Femur (tissue), 1 donor: ENCODE data around the gene ITM2C.

ENCODE experiments used
- DNase-seq: peaks from one replicate; pipeline ENCODE4 v3.0.0-alpha.2; 2017

The ITM2C gene

DNA sequence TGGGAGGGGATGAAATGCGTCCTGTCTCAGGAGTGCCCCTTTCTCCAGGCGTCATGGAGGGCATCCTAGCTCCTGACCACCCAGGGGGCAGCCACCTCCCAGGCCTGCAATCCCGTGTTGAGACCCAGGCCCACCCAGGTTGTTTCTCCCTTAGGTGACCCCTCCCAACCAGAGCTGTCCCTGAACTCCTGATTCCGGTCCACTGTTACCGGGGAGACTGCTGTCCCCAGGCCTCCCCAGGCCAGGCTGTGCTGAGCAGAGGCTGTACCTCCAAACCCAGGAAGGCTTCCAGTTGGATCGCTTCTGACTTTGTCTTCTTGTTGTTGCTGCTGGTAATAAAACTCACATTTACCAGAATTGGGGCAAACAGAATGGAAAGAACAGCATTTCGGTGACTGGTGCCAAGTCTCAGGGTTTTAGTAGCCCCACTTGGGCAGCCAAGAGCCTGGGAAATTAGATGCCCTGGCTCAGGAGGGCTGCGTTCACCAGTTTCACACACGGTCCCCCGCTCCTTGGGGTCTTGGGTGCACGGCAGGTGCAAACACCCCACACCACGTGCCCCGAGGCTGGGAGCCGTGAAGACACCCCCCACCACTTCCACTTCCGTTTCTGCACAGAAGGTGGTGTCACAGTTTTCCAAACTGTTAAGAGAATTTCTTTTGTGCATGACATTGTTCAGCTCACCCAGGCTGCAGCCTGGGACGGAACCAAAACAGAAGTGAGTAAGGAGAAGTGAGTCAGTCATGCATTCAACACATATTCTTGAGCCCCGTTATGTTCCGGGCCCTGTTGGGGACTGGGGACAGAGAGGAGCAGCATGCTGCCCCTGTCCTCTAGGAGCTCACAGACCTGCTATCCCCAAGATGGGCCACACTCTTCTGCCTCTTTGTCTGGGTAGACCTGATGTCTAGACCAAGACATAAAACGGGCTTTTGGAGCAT lies 29.4 kb downstream of the ITM2C start:
- DNase-seq, result peak; percentile 22

DNA sequence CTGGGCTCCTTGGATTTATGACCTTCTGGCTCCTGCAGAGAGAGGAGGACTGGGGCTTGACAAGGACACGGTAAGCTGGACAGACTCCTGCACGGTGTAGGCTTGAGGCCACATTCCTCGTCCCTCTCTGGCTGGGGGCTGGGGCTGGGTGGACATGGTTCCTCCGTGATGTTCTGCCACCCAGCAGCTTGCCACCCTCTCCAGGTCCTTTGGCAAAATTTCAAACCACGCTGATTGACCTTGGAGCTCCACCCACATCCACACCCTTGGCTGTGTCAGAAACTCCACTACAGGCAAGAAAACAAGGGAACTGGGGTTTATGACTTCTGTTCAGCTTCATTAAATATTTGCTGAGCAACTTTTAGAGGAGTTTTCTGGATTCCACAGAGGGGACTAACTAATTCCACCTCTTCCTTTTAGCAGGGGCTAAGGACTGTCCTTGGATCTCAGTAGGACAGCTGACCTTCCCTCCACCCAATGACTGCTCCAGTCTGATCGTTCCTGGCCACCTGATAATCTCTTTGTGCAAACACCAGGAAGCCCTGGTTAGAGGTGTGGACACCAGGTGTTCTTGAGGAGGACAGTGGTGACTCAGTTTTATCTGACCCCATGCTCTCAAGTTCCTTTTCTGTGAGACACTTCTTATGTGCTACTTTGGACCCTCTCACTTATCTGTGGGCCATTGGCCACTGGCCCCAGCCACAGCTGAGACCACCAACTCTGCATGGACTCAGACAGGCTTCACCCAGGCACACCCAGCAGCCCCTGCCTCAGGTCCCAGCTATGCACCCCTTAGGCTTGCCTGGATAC lies 31.0 kb downstream of the ITM2C start:
- peak; percentile 4 for DNase-seq

DNA sequence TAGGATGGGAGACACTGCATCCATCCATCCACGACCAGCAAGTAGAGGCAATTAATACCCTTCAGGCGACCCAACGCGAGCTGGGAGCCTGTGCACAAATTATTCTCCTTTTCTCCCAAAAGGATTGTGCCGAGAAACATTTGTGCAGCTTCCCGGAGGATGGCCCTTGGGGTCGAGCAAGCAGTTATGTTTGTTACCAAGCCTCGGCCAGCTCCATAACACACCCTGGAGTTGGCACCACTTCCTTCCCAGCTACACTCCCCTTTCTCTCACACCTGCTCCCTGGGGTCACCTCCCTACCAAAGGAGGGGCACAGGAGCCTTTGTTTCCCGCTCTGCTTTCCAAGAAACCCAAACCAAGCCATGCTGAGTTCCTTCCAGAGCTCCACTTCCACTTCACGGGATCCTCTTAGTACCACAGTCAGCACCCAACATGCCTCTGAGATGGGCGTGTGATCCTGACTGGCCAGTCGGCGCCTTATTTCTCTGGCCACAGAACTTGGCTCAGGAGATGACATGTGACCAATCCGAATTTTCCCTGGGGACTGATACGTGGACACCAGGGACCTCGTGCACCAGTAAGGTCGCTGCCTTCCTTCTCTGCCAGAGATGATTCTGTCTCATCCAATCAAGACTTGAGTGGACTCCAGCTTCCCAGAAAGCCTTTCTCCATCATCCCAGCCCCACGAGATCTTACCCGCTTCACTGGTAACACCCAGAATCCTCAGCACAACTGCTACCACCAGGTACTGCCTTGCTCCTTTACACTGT lies 31.8 kb downstream of the ITM2C start:
- DNase-seq, result peak; percentile 7

DNA sequence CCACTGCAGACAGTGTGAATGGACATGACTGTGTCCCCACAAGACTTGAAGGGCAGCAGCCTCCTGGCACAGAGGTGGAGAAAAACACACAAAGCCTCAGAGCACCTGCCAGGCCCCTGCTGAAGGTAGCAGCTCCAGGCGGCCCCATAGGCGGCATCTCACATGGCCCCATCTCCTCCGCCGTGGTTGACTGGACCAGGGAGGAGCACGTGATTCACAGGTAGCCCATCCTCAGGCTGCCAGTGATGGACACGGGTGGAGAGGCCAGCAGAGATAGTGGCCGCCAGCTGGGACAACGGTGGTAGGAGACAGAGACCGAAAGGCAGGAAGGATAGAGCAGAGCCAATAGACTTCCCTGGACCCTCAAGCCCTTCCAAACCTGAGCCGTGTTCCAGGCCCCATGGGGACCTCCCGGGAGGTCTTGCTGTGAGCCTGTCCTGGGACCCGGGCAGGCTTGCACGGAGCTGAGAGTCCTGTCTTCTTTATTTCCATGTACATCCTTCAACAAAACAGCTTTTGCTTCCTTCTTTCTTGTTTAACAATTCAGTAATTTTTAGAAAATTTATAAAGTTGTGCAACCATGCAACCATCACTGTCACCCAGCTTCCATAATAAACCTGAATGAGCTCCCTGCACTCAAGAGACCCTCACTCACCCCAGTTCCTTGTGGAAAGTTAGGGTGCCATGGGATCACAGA lies 33.4 kb downstream of the ITM2C start:
- no peak for DNase-seq

DNA sequence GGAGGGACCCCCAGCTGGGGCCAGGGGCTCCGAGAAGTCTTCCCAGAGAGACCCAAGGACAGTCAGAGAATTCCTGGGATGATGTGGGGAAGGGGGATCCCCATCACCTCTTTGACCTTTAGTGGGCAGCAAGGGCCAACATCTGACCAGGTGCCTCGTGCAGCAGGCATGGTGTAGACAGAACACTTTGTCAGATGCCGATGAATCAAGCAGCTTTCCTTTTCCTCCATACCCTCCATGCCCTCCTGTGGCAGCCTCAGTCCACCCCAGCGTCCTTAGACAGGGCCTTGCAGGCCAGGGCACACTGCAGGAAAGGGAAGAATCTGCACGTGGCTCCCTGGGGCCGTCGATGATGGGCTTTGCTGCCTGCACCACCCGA lies 34.0 kb downstream of the ITM2C start:
- peak; percentile 9 for DNase-seq

DNA sequence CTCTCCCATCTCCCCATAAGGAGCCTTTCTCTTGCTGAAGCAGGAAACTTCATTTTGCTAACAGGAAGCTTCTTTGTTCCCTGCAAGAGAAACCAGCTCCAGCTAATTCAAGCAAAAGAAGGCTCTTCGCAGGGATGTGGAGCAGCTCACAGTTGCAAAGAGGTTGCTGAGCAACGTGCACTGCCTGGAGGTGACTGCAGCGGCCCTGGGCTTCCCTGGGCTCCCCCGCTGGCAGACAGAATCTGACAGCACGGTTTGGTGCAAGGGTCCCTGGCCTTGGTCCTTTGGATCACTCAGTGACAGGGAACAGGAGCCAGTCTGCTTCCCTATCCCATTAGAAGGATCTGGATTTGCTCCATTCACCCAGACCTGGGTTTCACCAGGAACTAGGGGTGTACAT lies 34.5 kb downstream of the ITM2C start:
- DNase-seq, result peak; percentile 9

DNA sequence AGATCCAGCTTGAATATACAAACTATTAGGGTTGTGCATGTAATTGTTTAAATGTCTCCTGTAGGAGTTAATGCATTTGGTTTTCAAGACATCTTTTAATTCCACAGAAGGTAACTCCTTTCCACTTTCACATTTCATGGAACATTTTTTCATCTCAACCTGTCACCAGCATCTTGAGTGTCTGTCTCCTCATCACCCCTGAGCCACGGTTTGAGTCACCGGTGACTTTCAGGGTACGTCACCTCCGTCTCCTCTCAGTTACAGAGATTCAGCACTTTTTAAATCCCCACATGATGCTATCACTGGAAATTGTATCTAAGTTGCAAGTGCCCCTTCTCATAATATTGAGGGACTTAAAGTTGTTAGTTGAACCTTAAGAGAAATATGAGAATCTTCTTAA lies 35.0 kb downstream of the ITM2C start:
- DNase-seq, result no peak

DNA sequence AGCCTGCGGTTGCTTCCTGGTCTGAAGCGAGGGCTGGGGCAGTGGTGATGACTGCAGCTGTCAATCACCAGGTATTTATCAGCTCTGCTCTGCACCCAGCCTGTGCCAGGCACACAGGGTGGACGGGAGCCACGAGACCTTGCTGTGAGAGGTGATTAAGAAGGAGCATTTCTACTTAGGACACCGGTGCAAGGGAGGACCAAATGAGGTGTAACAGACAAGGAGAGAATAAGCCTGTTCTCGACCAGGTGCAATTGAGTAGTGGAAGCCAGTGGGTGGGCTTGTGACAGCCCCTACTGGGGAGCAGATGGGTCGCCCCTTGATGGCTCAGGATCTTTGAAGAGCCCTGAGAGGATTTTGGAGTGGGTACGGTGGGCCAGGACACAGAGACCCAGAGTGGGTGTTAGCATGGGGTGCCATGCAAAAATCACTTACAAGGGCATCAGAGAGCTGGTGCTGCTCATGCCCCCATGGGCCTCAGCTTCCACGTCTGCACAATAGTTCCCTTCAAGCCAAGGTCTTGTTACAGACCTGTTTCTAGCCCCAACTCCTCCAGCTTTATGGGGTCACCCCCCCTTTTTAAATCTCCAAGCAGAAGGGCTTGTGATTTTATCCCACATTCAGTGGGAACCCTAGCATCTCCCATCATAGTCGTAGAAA lies 35.7 kb downstream of the ITM2C start:
- DNase-seq, result peak; percentile 6

DNA sequence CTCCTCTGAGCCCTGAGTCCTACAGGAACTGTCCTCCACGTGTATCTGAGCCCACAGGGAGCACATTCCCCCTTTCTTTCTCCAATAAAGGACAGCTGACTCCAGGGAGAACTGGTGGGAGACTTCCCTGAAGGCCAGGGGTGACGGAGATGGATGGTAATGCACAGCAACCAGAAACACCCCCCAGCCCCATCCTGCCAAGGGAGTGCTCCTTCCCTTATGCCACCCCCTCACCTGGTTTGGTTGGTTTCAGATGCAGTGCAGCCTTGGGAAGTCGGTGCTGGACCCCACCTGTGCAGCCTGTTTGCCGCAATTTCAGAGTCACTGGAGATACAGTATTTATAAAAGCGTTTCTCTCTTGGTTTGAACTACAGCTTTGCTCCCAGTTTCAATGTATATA lies 36.3 kb downstream of the ITM2C start:
- no peak for DNase-seq

DNA sequence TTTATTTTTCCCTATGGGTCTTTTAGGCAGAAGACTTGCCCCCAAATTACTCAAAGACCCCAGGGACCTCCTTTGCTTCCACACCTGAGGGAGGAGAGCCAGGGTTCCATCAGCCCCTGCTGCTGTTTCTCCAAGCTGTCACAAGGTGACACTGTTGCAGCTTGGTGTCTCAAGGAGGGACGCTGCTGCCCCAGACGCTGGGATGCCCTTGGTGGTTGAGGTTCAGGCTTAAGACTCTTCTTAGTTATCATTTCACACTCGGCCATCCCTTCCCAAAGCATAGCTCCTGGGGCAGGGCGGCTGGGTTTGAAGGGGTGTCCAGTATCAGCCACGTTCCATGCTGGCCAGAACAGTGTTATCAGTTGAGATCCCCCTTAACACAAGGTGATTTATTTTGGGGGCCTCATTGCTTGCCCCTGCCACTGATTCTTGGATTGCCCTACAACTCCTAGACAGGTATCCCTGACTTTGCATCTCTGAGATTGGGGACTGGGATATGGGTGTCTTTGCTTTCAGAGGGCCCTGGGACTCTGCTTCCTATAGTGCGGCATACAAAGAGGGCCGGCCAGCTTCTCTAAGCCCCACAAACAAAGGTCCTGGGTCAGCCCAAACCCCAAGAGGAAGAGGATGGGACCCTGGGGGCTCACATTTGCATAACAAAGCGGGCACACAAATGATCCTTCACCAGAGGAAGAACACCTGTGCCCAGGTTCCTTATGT lies 37.6 kb downstream of the ITM2C start:
- DNase-seq, result peak; percentile 46

DNA sequence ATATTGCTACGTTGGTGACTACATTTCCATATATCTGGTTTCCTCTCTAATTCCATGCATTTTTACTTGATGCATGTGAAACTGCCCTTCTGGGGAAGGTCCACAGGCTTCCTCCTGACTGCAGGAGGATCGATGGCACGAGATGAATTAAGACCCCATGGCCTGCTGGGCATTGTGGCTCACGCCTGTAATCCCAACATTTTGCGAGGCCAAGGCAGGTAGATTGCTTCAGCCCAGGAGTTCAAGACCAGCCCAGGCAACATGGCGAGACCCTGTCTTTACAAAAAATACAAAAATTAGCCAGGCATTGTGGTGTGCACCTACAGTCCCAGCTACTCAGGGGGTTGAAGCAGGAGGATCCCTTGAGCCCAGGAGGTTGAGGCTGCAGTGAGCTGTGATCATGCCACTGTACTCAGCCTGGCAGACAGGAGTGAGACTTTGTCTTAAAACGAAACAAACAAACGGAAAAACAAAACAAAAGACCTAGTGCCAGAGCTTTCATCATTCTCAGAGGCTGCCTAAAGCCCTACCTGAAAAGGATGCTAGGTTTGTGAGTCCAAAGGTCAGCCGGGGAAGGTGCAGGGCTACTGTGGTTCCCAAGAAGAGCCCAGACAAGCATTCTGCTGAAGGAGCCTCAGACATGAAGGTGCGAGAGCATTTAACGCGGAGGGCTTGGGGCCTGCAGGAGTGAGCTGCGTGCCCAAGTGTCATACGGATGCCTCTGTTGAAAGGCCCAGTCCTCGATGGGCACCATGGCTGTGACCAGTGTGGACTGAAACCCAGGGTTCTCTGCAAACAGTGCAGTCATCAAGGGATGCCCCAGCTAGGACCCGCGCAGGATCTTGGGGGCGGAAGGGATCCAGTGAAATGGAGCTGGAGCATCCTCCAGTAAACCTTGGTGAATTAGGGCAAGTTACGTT lies 38.7 kb downstream of the ITM2C start:
- peak; percentile 4 for DNase-seq

DNA sequence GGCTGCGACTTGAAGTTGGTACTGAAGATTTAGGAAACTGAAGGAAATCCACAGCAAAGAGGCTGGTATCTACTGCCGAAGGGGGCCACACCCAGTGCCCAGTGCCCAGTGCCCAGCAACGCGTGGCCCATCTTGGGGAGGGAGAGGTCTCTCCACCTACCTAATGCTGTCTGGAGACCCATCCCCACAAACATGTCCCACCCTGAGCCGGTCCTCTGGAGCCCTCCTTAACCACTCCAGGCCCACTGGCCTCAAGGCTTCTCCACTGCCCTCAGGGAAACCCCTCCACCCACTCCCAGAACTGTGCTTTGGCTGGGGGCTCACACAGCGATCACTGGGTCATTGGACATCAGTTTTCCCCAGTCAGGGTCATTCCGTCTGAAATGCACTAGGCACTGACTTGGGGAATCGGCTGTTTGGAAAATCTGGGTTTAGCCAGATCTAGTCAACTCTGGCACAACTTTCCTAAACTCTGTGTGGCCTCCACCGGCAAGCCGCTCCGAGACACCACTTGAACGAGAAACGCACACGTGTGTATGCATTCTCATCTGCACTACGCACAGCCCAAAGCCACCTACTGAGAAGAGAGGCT lies 40.2 kb downstream of the ITM2C start:
- peak; percentile 7 for DNase-seq

DNA sequence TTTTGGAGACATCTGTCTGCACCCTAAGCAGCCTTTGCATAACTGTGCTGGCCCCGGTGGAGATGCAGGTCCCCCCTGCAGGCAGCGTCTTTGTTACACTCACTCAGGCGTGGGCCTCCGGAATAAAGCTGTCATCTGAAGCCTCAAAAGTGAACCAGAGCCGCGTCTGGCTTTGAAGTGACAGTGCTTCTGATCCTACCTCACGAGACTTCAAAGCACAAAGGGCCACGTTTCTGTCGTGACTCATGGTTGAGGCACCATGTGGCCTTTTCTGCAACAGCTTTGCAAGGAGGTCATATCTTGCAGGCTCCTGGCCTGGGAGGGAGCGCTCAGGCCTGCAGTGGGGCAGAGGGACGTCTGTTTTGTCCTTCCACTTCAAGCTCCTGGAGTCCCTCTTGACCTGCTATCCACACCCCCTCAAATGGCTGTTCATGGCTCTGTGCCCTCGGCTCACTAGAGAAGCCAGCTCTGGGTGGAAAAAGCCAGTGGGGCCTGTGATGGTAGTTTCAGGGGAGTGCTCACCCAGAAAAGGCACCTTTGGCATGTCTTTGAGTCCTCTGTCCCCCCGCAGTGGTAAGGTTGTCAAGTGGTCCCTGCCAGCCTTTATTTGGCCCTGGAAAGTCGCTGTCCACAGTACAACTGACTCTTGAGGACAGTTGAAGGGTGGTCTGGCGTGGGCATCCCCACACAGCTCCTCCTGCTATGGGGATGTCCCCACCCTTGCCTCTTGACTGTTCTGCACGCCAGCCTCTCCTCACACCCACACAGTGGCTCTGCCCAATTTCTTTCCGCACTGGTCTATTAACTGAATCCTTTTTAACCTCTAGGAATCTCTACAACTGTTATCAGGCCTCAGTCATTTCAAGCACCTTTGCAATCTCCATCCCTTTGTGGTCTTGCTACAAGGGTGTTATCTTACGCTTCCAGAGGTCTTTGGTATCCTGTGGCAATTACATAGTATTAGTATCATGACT lies 41.0 kb downstream of the ITM2C start:
- DNase-seq, result peak; percentile 11

DNA sequence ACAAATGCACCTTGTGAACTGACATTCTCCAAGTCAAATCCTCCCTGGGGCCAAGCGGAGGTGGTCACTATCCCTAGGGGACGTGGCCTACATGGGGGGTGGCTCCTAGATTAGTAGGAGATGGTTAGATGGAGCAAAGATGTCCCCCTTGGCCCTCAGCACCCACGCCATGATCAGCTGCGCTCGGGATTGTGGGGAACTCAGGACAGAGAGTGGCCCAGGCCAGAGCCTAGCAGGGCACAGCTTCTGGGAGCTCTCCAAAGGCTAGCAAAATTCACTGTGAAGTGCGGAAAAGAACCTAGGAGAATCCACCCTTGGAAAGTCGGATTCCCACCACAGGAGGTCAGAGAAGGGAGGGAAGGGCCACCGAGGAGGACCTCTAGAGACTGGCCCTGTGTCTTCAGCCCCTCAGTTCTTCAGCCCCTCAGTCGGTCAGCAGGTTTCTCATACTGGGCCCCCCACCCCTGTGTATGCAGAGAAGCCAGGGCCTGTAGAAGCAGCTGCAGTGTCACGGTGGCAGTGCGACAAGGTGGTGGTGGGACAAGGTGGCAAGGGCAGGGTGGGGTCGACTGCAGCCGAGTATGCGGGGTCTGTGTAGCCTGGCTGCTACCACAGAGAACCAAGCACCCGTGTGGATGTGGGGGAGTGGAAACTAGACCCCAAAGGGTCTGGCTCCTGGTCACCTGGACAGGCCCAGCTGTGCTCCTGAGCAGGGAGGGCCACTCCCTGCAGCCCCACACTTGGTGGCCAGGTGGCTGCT lies 41.9 kb downstream of the ITM2C start:
- DNase-seq, result peak; percentile 6

DNA sequence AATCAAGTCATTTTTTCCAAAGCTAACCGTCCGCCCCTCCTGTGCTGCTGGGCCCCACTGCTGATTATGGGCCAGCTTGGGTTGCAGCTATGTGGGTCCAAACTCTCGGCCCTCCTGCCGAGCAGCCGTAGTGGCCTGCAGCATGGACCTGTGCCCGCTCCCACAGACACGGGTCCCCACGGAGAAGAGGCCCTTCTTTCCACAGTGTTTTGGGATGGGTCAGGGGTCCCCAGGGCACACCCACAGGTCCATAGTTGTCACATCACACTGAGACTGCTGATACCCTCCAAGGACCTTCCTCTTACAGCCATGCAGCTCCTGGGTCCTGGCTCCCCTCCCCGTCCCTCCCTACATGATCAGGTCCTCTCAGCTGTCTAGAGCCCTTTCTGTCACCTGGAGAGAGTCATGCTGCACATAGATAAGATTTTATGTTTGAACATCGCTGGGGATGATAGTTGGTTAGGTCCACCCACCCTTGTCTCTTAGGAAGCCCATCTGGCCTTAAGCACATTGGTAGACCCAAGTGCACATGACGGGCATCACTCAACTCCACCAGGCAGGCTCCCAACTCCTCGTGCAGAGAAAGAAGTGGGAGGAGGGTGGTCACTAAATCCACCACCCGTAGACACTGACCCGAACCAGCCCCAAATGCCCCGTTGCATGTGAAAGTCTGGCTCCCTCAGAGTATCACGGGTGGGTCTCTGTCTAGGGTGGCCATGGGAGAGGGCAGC lies 42.8 kb downstream of the ITM2C start:
- DNase-seq, result peak; percentile 8

DNA sequence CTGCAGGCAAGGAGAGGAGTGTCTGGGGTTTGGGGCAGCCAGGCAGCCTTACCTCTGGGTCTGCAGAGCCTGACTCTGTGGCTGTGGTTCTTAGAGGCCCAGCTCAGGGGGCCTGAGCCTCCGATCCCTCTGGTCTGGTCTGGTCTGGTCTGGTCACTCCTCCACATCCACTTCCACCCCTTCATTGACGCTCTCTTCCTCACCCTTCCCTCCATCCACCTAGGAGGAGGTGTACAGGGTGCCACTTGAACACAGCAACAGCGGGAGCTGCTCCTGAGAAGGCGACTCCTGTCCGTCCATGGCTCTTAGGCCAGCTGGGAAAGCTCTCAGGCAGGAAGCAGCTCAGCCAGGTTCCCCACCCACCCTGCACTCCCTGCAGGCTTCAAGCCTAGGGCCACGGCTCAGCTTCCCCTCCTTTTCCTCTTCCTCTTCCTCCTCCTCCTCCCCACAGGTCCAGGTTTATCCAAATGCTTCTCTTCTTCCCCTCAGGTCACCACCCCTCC lies 43.4 kb downstream of the ITM2C start:
- DNase-seq, result peak; percentile 4
